NCI-H128 (cell line): ENCODE results near the gene ACTL6A.
"Not testable (repeated sequence)": the region's sequence is repeated elsewhere in the genome, so short reads cannot be mapped to it uniquely, and the experiment has no call there.

Source experiments
- DNase-seq: peaks from one replicate; lab custom pipeline; 2025; ENCODE audit not compliant: unreplicated experiment; lab: John Stamatoyannopoulos, UW

ACTL6A gene

GRCh38 chr3:179562591-179563270 lies at the start of gene ACTL6A:
Gene ACTL6A (plus strand): TSS chr3:179562926. CDS start chr3:179563093, 167 bp downstream.
- peak; percentile 99 for DNase-seq

- no peak for DNase-seq
These were observed 48.9 kb upstream of the ACTL6A start for GRCh38 chr3:179513862-179514261.

- DNase-seq, result not testable (repeated sequence)
These were observed 46.1 kb upstream of the ACTL6A start for GRCh38 chr3:179516461-179517251.

GRCh38 chr3:179526482-179526881 lies 36.2 kb upstream of the ACTL6A start:
- no peak for DNase-seq

- no peak for DNase-seq
These were observed 35.7 kb upstream of the ACTL6A start for GRCh38 chr3:179526989-179527391.

GRCh38 chr3:179528772-179529171 lies 34.0 kb upstream of the ACTL6A start:
- DNase-seq, result no peak

GRCh38 chr3:179531576-179531975 lies 31.1 kb upstream of the ACTL6A start:
- DNase-seq, result no peak

- no peak for DNase-seq
These were observed 29.5 kb upstream of the ACTL6A start for GRCh38 chr3:179533274-179533673.

GRCh38 chr3:179536256-179536655 lies 26.5 kb upstream of the ACTL6A start:
- no peak for DNase-seq

- no peak for DNase-seq
These were observed 21.6 kb upstream of the ACTL6A start for GRCh38 chr3:179541094-179541493.

GRCh38 chr3:179541596-179541995 lies 21.1 kb upstream of the ACTL6A start:
- DNase-seq, result no peak

GRCh38 chr3:179542375-179542774 lies 20.4 kb upstream of the ACTL6A start:
- no peak for DNase-seq

GRCh38 chr3:179544981-179545645 lies 17.6 kb upstream of the ACTL6A start:
- no peak for DNase-seq

GRCh38 chr3:179546814-179547241 lies 15.9 kb upstream of the ACTL6A start:
- no peak for DNase-seq

GRCh38 chr3:179551349-179552105 lies 11.2 kb upstream of the ACTL6A start:
- no peak for DNase-seq

GRCh38 chr3:179558742-179559364 lies 3.9 kb upstream of the ACTL6A start:
- DNase-seq, result peak; percentile 11

GRCh38 chr3:179560791-179561190 lies 1.9 kb upstream of the ACTL6A start:
- no peak for DNase-seq

GRCh38 chr3:179563271-179563783 lies 601 bp downstream of the ACTL6A start:
- peak; percentile 40 for DNase-seq

- DNase-seq, result no peak
These were observed 2.8 kb downstream of the ACTL6A start for GRCh38 chr3:179565496-179565895.

GRCh38 chr3:179580992-179581391 lies 18.3 kb downstream of the ACTL6A start:
- no peak for DNase-seq
